GM12878 (cell line): ENCODE results near the gene PPP2R2B. TPM values are rescaled to one million over a fixed set of nuclear protein-coding genes. Genes with fewer than 3 reads are reported as not detected.

Source experiments
- ATAC-seq: fragments of 200-7000 bp; cut with Tn5 transposase; 3 replicates; pipeline ENCODE4 v1.9.1; 2020; ENCODE audit warnings: mild to moderate bottlenecking, moderate library complexity
- BruUV-seq: library from RNA; stranded (reverse); fragments of 400-500 nt; replicated peaks from 2 replicates; lab custom pipeline; 2021; lab: Mats Ljungman, UMichigan
- CTCF ChIA-PET: fragments of 300-600 bp; sonication (Branson Sonifier 250); formaldehyde crosslinking; extraction: SDS; loops from one replicate; lab custom pipeline; 2021; ENCODE audit warnings: inconsistent platforms; lab: Yijun Ruan, JAX
- POLR2A ChIA-PET: fragments of 350-600 bp; formaldehyde crosslinking; extraction: SDS; loops from one replicate; lab custom pipeline; 2021; ENCODE audit warnings: inconsistent platforms; lab: Charles Lee
- RAD21 ChIA-PET: fragments of 300-600 bp; sonication (Branson Sonifier 250); formaldehyde crosslinking; loops from one replicate; lab custom pipeline; 2023; ENCODE audit warnings: antibody characterized with exemption; ENCODE audit not compliant: unreplicated experiment; lab: Charles Lee
- SMC1A ChIA-PET: fragments of 300-600 bp; sonication (Branson Sonifier 250); formaldehyde crosslinking; loops from one replicate; lab custom pipeline; 2023; ENCODE audit not compliant: unreplicated experiment, uncharacterized antibody; lab: Charles Lee
- DNase-seq: peaks from one replicate; pipeline ENCODE4 v3.0.0-alpha.2; 2011; ENCODE audit warnings: low read depth, low spot score
- FAIRE-seq: peaks from 3 replicates; lab custom pipeline; 2011; peaks lifted over from hg19 to GRCh38; lab: Jason Lieb, UNC
- H2AFZ ChIP-seq: 2 replicates; pipeline ENCODE4 v1.6.0; 2011; ENCODE audit warnings: low read depth, low read length, control low read depth; ENCODE audit not compliant: control insufficient read depth
- H3K27ac ChIP-seq: 2 replicates; pipeline ENCODE4 v1.5.1; 2011; ENCODE audit warnings: control low read depth; ENCODE audit not compliant: control insufficient read depth, insufficient read depth
- H3K27me3 ChIP-seq, 2 experiments: replicated peaks in 1 of 2; 2 replicates each; pipeline versions ENCODE4 v1.6.0 to v1.6.1; 2011; ENCODE audit warnings: low read length in 1 of 2; ENCODE audit not compliant: control insufficient read depth in 2 of 2, insufficient read depth in 2 of 2
- H3K36me3 ChIP-seq, 2 experiments: 2 replicates each; pipeline ENCODE4 v1.5.1; 2011; ENCODE audit warnings: low read length in 1 of 2; ENCODE audit not compliant: control insufficient read depth in 2 of 2, insufficient read depth in 2 of 2
- H3K4me1 ChIP-seq: 2 replicates; pipeline ENCODE4 v1.6.1; 2011; ENCODE audit warnings: mild to moderate bottlenecking, low read length, moderate library complexity, mixed read lengths; ENCODE audit not compliant: control insufficient read depth, insufficient read depth
- H3K4me2 ChIP-seq: 2 replicates; pipeline ENCODE4 v1.6.0; 2011; ENCODE audit warnings: control low read depth; ENCODE audit not compliant: control insufficient read depth, insufficient read depth
- H3K4me3 ChIP-seq: fragments of 200-600 bp; sonication (generic); 2 replicates; pipeline ENCODE4 v1.5.1; 2016
- H3K79me2 ChIP-seq: 2 replicates; pipeline ENCODE4 v1.6.0; 2011; ENCODE audit warnings: low read length; ENCODE audit not compliant: control insufficient read depth, insufficient read depth
- H3K9ac ChIP-seq: 2 replicates; pipeline ENCODE4 v1.8.0; 2011; ENCODE audit warnings: low read length, control low read depth, mixed read lengths; ENCODE audit not compliant: control insufficient read depth, insufficient read depth
- H3K9me3 ChIP-seq: replicated peaks from 3 replicates; pipeline ENCODE4 v1.5.1; 2011; ENCODE audit warnings: mild to moderate bottlenecking, low read length; ENCODE audit not compliant: control insufficient read depth, insufficient read depth
- H4K20me1 ChIP-seq: 2 replicates; pipeline ENCODE4 v1.6.0; 2011; ENCODE audit not compliant: control insufficient read depth, insufficient read depth
- ATF2 ChIP-seq: IDR thresholded peaks from 2 replicates; pipeline ENCODE4 v1.6.1; 2012; ENCODE audit warnings: low read length, inconsistent platforms
- BMI1 ChIP-seq: fragments of 450-650 bp; IDR thresholded peaks from 2 replicates; pipeline ENCODE4 v1.6.1; 2016; ENCODE audit warnings: mild to moderate bottlenecking, moderate library complexity, borderline replicate concordance
- ELK1 ChIP-seq: IDR thresholded peaks from 2 replicates; pipeline ENCODE4 v1.6.1; 2012; ENCODE audit warnings: low read depth, low read length, improper control_type of control experiment
- EP300 ChIP-seq, 2 experiments: fragments of 150-350 bp in 1 of 2; IDR thresholded peaks; 2 replicates each; pipeline ENCODE4 v1.6.1; 2011 to 2012; ENCODE audit warnings: low read depth in 2 of 2, low read length in 2 of 2, borderline replicate concordance in 1 of 2, improper control_type of control experiment in 1 of 2, inconsistent platforms in 1 of 2; ENCODE audit not compliant: control insufficient read depth in 1 of 2
- MYB ChIP-seq: fragments of 150-350 bp; IDR thresholded peaks from 2 replicates; pipeline ENCODE4 v1.6.1; 2014; ENCODE audit warnings: mild to moderate bottlenecking, low read depth, low read length, borderline replicate concordance
- ZBTB4 ChIP-seq: fragments of 450-650 bp; formaldehyde crosslinking; IDR thresholded peaks from 2 replicates; pipeline ENCODE4 v1.4.0; 2022; ENCODE audit warnings: mild to moderate bottlenecking, moderate library complexity
- ZBTB40 ChIP-seq: fragments of 450-650 bp; IDR thresholded peaks from 2 replicates; pipeline ENCODE4 v1.6.1; 2016; ENCODE audit warnings: mild to moderate bottlenecking, moderate library complexity, borderline replicate concordance
- ZNF274 ChIP-seq: IDR thresholded peaks from one replicate; pipeline ENCODE4 v1.8.0; 2011; ENCODE audit not compliant: insufficient read length, insufficient read depth
- WGBS: methylation state at CpG from one replicate; pipeline ENCODE4 v1.1.6; 2016; ENCODE audit warnings: low lambda C conversion rate; ENCODE audit not compliant: insufficient replicate concordance, insufficient coverage; ENCODE audit errors: missing lambda C conversion rate; 5-methylcytosine and 5-hydroxymethylcytosine counted together
- in situ Hi-C: fragments of 300-500 bp; cut with MboI; formaldehyde crosslinking; loops from 9 replicates; pipeline ENCODE4 v1.14.3; 2018; ENCODE audit warnings: mixed read lengths
- intact Hi-C: fragments of 100-400 bp; cut with micrococcal nuclease; formaldehyde crosslinking; loops from one replicate; pipeline ENCODE4 v1.14.2; 2022; ENCODE audit not compliant: unreplicated experiment
- polyA plus RNA-seq, 11 experiments: library from polyadenylated mRNA; depleted of rRNA in 4 of 11; unstranded in 6 of 11; stranded (reverse) in 5 of 11; fragments of >200 nt; fragmentation: Nextera tagmentation in 4 of 11; fragmentation: Illumina TruSeq in 1 of 11; extraction: Ambion mirVana in 4 of 11; extraction: Trizol in 1 of 11; gene quantifications; 1 replicate in 1 of 11; 2 replicates in 10 of 11; pipeline versions ENCODE4 v1.2.1 to v1.2.3, GENCODE V29; 2011 to 2016; ENCODE audit warnings: inconsistent platforms in 2 of 11, missing spikeins in 2 of 11, low read depth in 1 of 11
- total RNA-seq, 4 experiments: library from RNA; depleted of rRNA in 3 of 4; stranded (reverse); fragments of >200 nt in 3 of 4; fragmentation: Illumina TruSeq in 1 of 4; extraction: Trizol in 1 of 4; gene quantifications; 2 replicates each; pipeline versions ENCODE4 v1.2.1 to v1.2.3, GENCODE V29; 2013 to 2021
- TF ChIP-seq, protein P1 (sequence below): fragments of 450-650 bp; IDR thresholded peaks from 2 replicates; pipeline ENCODE4 v1.6.1; 2016; ENCODE audit warnings: mild to moderate bottlenecking
- TF ChIP-seq, protein P2 (sequence below): IDR thresholded peaks from 2 replicates; pipeline ENCODE4 v1.6.1; 2011; ENCODE audit warnings: borderline replicate concordance, low read depth, mild to moderate bottlenecking, moderate library complexity, mixed read lengths, low read length; ENCODE audit not compliant: insufficient read depth; ENCODE audit errors: extremely low read length

The PPP2R2B gene
- total and polyA plus RNA-seq, 10 of the 15 experiments (the other 5 are each of a cell fraction or from before 2014, with no cell fraction given), result not detected

DNA sequence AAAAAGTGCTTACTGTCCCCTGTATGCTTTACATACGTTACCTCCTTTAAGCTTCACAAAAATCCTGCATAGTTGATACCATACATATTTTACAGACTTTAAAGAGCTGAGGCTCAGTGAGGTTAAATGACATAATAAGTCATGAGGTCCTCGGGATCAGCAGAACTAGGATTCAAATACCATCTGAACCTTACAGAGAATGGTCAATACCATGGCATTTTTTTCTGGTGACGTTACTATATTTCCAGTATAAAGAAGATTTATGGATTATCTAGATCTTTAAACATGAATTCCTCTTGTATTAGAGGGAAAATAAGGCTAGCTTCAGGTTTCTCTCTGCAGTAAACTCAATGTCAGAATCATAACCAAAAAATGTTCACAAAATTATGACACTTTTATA, 208.9 kb downstream of the PPP2R2B start:
- BruUV-seq, result no TSS peak
- DNase-seq (no peak), FAIRE-seq (no peak), ATAC-seq (no peak)
- ChIA-PET RAD21 (no interaction called here), CTCF (no interaction called here), POLR2A (no interaction called here), SMC1A (interaction anchor here (0.9 kb wide), 1 partner anchor 22 kb away, joined by 3 read pairs; no protein-coding TSS in a partner anchor)
- Histone ChIP-seq H3K4me2 (no peak overlapping the region), H3K27me3 (no peaks in the 10 kb centered on the region; a peak in 1 of 4 replicates), H4K20me1 (no peaks in the 10 kb centered on the region), H3K27ac (no peak overlapping the region), H2AFZ (no peak overlapping the region), H3K9ac (no peak overlapping the region), H3K79me2 (no peaks in the 10 kb centered on the region), H3K4me1 (no peaks in the 10 kb centered on the region), H3K9me3 (no peaks in the 10 kb centered on the region), H3K4me3 (no peak overlapping the region), H3K36me3 (no peaks in the 10 kb centered on the region)
- in situ Hi-C loops (no loop called here), intact Hi-C loops (loop anchor here (10.0 kb wide), 1 partner anchor 515 kb away; no protein-coding TSS in a partner anchor)
- 9% methylated on average over 3 of the region's 3 CpGs for WGBS
- TF ChIP-seq EP300 (IDR thresholded peaks at IDR 0.05; ENCODE audit: borderline replicate concordance in 1 of 2, control insufficient read depth in 1 of 2, low read depth in 2 of 2, low read length in 2 of 2), result no peak
- TF ChIP-seq ELK1, result no peak
- TF ChIP-seq ZBTB40, result no peak
- TF ChIP-seq ZNF274, result no peak
- TF ChIP-seq, protein P1, sequence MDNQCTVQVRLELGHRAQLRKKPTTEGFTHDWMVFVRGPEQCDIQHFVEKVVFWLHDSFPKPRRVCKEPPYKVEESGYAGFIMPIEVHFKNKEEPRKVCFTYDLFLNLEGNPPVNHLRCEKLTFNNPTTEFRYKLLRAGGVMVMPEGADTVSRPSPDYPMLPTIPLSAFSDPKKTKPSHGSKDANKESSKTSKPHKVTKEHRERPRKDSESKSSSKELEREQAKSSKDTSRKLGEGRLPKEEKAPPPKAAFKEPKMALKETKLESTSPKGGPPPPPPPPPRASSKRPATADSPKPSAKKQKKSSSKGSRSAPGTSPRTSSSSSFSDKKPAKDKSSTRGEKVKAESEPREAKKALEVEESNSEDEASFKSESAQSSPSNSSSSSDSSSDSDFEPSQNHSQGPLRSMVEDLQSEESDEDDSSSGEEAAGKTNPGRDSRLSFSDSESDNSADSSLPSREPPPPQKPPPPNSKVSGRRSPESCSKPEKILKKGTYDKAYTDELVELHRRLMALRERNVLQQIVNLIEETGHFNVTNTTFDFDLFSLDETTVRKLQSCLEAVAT, result no peak
- TF ChIP-seq ZBTB4 (CRISPR knock-in tag), result no peak
- no peak for TF ChIP-seq MYB
- no peak for TF ChIP-seq BMI1
- TF ChIP-seq, protein P2, sequence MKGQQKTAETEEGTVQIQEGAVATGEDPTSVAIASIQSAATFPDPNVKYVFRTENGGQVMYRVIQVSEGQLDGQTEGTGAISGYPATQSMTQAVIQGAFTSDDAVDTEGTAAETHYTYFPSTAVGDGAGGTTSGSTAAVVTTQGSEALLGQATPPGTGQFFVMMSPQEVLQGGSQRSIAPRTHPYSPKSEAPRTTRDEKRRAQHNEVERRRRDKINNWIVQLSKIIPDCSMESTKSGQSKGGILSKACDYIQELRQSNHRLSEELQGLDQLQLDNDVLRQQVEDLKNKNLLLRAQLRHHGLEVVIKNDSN, result no peak
- TF ChIP-seq ATF2, result no peak
